ENCODE measurements around the gene TPR.

GRCh38 chr1:186304982-186305949 lies 69.8 kb downstream of the TPR start:
- TF ChIP-seq SMC3 (IDR thresholded peaks at IDR 0.05) (0 out of 3 replicates have a peak, but pooled peaks have one; percentile 23), MAX (IDR thresholded peaks at IDR 0.05) (no peak), CTCF (IDR thresholded peaks at IDR 0.05) (peak; percentile 65), POLR2A (IDR thresholded peaks at IDR 0.05; ENCODE audit: low read length) (no peak)

Measured in A549 (cell line).